ENCODE data around the gene CD9. TPM values are rescaled to one million over a fixed set of nuclear protein-coding genes. Genes with fewer than 3 reads are reported as not detected.

Gene CD9
- polyA plus RNA-seq, 1 donor (not counting 4 experiments of a cell fraction or from before 2014, with no cell fraction given): 1,084 TPM

GRCh38 chr12:6172086-6172485 lies 28.1 kb upstream of the CD9 start:
- H3K79me2 ChIP-seq (ENCODE audit: control insufficient read depth, insufficient read depth, low read length): no peaks in the 10 kb centered on the region
- DNase-seq (ENCODE audit: low read depth, low spot score) (no peak), FAIRE-seq (no peak)
- no peak overlapping the region for H3K9ac ChIP-seq (ENCODE audit: control insufficient read depth, extremely low read depth, insufficient read depth, low read length)
- H3K9me3 ChIP-seq (ENCODE audit: control insufficient read depth, low read depth, low read length): no peaks in the 10 kb centered on the region
- no peaks in the 10 kb centered on the region for H3K36me3 ChIP-seq (ENCODE audit: control insufficient read depth in 2 of 2, extremely low read depth in 1 of 2, insufficient read depth in 2 of 2, low read length in 2 of 2)
- H3K4me2 ChIP-seq (ENCODE audit: control insufficient read depth, extremely low read depth, insufficient read depth, low read depth, low read length): no peak overlapping the region
- no peak overlapping the region for H3K27ac ChIP-seq (ENCODE audit: control insufficient read depth, insufficient read depth, low read length)
- peaks cover 8% of the 10 kb centered on the region for H3K27me3 ChIP-seq (ENCODE audit: control insufficient read depth, extremely low read depth, insufficient read depth, low read length)
- peaks cover 13% of the 10 kb centered on the region for H3K4me1 ChIP-seq (ENCODE audit: control insufficient read depth, extremely low read depth, insufficient read depth, low read length)
- H3K4me3 ChIP-seq (ENCODE audit: control insufficient read depth in 2 of 3, extremely low read depth in 1 of 3, insufficient read depth in 2 of 3, low read depth in 1 of 3, low read length in 3 of 3): no peak overlapping the region
- H4K20me1 ChIP-seq (ENCODE audit: control insufficient read depth, extremely low read depth, insufficient read depth, low read length): no peaks in the 10 kb centered on the region
- dilution Hi-C loops (cut with MboI; ENCODE audit: extremely low pct_ligation_motif_present, low sequenced_read_pairs): no loop called here
- H2AFZ ChIP-seq (ENCODE audit: control insufficient read depth, low read length): no peak overlapping the region
- peaks cover 3% of the 10 kb centered on the region for H3K9me1 ChIP-seq (ENCODE audit: control insufficient read depth, extremely low read depth, insufficient read depth, low read length)
- TF ChIP-seq, protein P1, sequence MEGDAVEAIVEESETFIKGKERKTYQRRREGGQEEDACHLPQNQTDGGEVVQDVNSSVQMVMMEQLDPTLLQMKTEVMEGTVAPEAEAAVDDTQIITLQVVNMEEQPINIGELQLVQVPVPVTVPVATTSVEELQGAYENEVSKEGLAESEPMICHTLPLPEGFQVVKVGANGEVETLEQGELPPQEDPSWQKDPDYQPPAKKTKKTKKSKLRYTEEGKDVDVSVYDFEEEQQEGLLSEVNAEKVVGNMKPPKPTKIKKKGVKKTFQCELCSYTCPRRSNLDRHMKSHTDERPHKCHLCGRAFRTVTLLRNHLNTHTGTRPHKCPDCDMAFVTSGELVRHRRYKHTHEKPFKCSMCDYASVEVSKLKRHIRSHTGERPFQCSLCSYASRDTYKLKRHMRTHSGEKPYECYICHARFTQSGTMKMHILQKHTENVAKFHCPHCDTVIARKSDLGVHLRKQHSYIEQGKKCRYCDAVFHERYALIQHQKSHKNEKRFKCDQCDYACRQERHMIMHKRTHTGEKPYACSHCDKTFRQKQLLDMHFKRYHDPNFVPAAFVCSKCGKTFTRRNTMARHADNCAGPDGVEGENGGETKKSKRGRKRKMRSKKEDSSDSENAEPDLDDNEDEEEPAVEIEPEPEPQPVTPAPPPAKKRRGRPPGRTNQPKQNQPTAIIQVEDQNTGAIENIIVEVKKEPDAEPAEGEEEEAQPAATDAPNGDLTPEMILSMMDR (optimal IDR thresholded peaks at IDR 0.05 in 1 of 3, IDR thresholded peaks at IDR 0.05 in 1 of 3, conservative IDR thresholded peaks at IDR 0.05 in 1 of 3; ENCODE audit: extremely low read depth in 1 of 3, insufficient read depth in 2 of 3, low read length in 3 of 3): no peak
- no peak for TF ChIP-seq EZH2 (IDR thresholded peaks at IDR 0.05; ENCODE audit: low read length)

GRCh38 chr12:6172862-6173261 lies 27.3 kb upstream of the CD9 start:
- H3K79me2 ChIP-seq (ENCODE audit: control insufficient read depth, insufficient read depth, low read length): no peaks in the 10 kb centered on the region
- DNase-seq (ENCODE audit: low read depth, low spot score) (no peak), FAIRE-seq (no peak)
- no peak overlapping the region for H3K9ac ChIP-seq (ENCODE audit: control insufficient read depth, extremely low read depth, insufficient read depth, low read length)
- dilution Hi-C loops (cut with MboI; ENCODE audit: extremely low pct_ligation_motif_present, low sequenced_read_pairs): no loop called here
- H3K36me3 ChIP-seq (ENCODE audit: control insufficient read depth in 2 of 2, extremely low read depth in 1 of 2, insufficient read depth in 2 of 2, low read length in 2 of 2): no peaks in the 10 kb centered on the region
- H3K27me3 ChIP-seq (ENCODE audit: control insufficient read depth, extremely low read depth, insufficient read depth, low read length): peaks cover 8% of the 10 kb centered on the region
- no peaks in the 10 kb centered on the region for H3K9me1 ChIP-seq (ENCODE audit: control insufficient read depth, extremely low read depth, insufficient read depth, low read length)
- no peak overlapping the region for H3K4me3 ChIP-seq (ENCODE audit: control insufficient read depth in 2 of 3, extremely low read depth in 1 of 3, insufficient read depth in 2 of 3, low read depth in 1 of 3, low read length in 3 of 3)
- H3K9me3 ChIP-seq (ENCODE audit: control insufficient read depth, low read depth, low read length): no peaks in the 10 kb centered on the region
- H3K4me2 ChIP-seq (ENCODE audit: control insufficient read depth, extremely low read depth, insufficient read depth, low read depth, low read length): no peak overlapping the region
- no peak overlapping the region for H2AFZ ChIP-seq (ENCODE audit: control insufficient read depth, low read length)
- H3K4me1 ChIP-seq (ENCODE audit: control insufficient read depth, extremely low read depth, insufficient read depth, low read length): peaks cover 5% of the 10 kb centered on the region
- TF ChIP-seq, protein P1 (optimal IDR thresholded peaks at IDR 0.05 in 1 of 3, IDR thresholded peaks at IDR 0.05 in 1 of 3, conservative IDR thresholded peaks at IDR 0.05 in 1 of 3; ENCODE audit: extremely low read depth in 1 of 3, insufficient read depth in 2 of 3, low read length in 3 of 3): no peak
- TF ChIP-seq EZH2 (IDR thresholded peaks at IDR 0.05; ENCODE audit: low read length): no peak
- H4K20me1 ChIP-seq (ENCODE audit: control insufficient read depth, extremely low read depth, insufficient read depth, low read length): no peaks in the 10 kb centered on the region
- no peak overlapping the region for H3K27ac ChIP-seq (ENCODE audit: control insufficient read depth, insufficient read depth, low read length)
